Sigmoid colon (tissue), 4 donors: ENCODE results near the gene UNCX.

Source experiments
- EP300 ChIP-seq, 4 donors: sonication (generic); formaldehyde crosslinking; IDR thresholded peaks; one replicate each; pipeline ENCODE4 v1.6.1; 2017; ENCODE audit warnings: antibody characterized with exemption in 4 of 4
- POLR2A ChIP-seq, 2 donors: fragments of 450-650 bp; IDR thresholded peaks; one replicate each; pipeline ENCODE4 v1.6.1; 2016; ENCODE audit warnings: antibody characterized with exemption in 2 of 2, mild to moderate bottlenecking in 2 of 2, moderate library complexity in 2 of 2
- POLR2AphosphoS5 ChIP-seq, 4 donors: sonication (generic); formaldehyde crosslinking; IDR thresholded peaks; one replicate each; pipeline ENCODE4 v1.6.1; 2017; ENCODE audit warnings: antibody characterized with exemption in 4 of 4
- TF ChIP-seq, protein P1 (sequence below), 4 experiments: fragments of 450-650 bp in 3 of 4; fragments of 200-600 bp in 1 of 4; IDR thresholded peaks; one replicate each; pipeline ENCODE4 v1.5.1; 2016 to 2019; ENCODE audit warnings: antibody characterized with exemption in 4 of 4, mild to moderate bottlenecking in 3 of 4, moderate library complexity in 2 of 4

DNA sequence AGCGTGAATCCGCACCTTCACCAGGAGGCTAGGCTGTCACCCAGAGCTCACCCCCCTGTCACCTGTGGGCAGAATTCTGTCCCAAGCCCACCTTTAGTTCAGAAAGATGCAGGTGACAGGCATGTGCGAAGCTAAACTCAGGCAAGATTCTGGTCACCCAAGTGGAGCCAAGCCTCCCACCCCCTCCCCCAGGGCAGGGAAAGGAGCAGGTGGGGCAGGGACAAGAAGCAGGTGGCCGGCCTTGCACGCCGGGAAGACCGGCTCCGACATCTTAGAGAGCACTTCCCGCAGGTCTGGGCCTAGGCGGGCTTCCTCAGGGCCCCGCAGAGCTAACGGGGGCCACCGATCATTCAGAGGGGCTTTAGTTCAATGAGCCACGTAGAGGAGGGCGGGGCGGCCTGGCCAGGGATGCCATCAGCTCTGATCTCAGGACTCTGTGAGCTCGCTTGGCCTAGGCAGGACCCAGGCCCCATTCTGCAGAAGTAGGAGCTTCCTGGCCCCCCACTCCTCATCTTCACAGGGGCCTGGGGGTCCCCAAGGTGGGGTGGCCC, 19.9 kb downstream of the UNCX start:
- TF ChIP-seq, protein P1, sequence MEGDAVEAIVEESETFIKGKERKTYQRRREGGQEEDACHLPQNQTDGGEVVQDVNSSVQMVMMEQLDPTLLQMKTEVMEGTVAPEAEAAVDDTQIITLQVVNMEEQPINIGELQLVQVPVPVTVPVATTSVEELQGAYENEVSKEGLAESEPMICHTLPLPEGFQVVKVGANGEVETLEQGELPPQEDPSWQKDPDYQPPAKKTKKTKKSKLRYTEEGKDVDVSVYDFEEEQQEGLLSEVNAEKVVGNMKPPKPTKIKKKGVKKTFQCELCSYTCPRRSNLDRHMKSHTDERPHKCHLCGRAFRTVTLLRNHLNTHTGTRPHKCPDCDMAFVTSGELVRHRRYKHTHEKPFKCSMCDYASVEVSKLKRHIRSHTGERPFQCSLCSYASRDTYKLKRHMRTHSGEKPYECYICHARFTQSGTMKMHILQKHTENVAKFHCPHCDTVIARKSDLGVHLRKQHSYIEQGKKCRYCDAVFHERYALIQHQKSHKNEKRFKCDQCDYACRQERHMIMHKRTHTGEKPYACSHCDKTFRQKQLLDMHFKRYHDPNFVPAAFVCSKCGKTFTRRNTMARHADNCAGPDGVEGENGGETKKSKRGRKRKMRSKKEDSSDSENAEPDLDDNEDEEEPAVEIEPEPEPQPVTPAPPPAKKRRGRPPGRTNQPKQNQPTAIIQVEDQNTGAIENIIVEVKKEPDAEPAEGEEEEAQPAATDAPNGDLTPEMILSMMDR (IDR thresholded peaks at IDR 0.05): no peak
- TF ChIP-seq POLR2A (IDR thresholded peaks at IDR 0.05) (no peak), POLR2AphosphoS5 (IDR thresholded peaks at IDR 0.05) (no peak), EP300 (IDR thresholded peaks at IDR 0.05) (no peak)
